NCI-H524 (cell line): ENCODE results near the gene COL5A1.

Source experiments
- DNase-seq, 2 experiments: peaks; one replicate each; lab custom pipeline; 2025; lab: John Stamatoyannopoulos, UW

The COL5A1 gene

GRCh38 chr9:134708672-134709038, 67.1 kb downstream of the COL5A1 start:
- peak; percentile 63 to 82 for DNase-seq

- DNase-seq, result no peak
Measured at GRCh38 chr9:134709512-134710270, 68.1 kb downstream of the COL5A1 start.

GRCh38 chr9:134710271-134710540, 68.6 kb downstream of the COL5A1 start:
- DNase-seq, result no peak

- DNase-seq, result no peak
Measured at GRCh38 chr9:134710901-134711300, 69.3 kb downstream of the COL5A1 start.

GRCh38 chr9:134712243-134712642, 70.6 kb downstream of the COL5A1 start:
- DNase-seq, result no peak

- no peak for DNase-seq
Measured at GRCh38 chr9:134712926-134713325, 71.3 kb downstream of the COL5A1 start.

- DNase-seq, result peak in 1 of 2 experiments; percentile 69
Measured at GRCh38 chr9:134715536-134715935, 73.9 kb downstream of the COL5A1 start.

- DNase-seq, result peak; percentile 29 to 82
Measured at GRCh38 chr9:134716067-134716466, 74.5 kb downstream of the COL5A1 start.

GRCh38 chr9:134717056-134717455, 75.5 kb downstream of the COL5A1 start:
- no peak for DNase-seq

- peak in 1 of 2 experiments; percentile 54 for DNase-seq
Measured at GRCh38 chr9:134717924-134718645, 76.5 kb downstream of the COL5A1 start.

GRCh38 chr9:134719331-134719730, 77.7 kb downstream of the COL5A1 start:
- DNase-seq, result no peak

- no peak for DNase-seq
Measured at GRCh38 chr9:134720136-134720753, 78.6 kb downstream of the COL5A1 start.

- no peak for DNase-seq
Measured at GRCh38 chr9:134720796-134721195, 79.2 kb downstream of the COL5A1 start.

GRCh38 chr9:134721344-134721743, 79.7 kb downstream of the COL5A1 start:
- no peak for DNase-seq

- DNase-seq, result no peak
Measured at GRCh38 chr9:134722120-134722701, 80.6 kb downstream of the COL5A1 start.

- DNase-seq, result no peak
Measured at GRCh38 chr9:134723037-134723436, 81.4 kb downstream of the COL5A1 start.

GRCh38 chr9:134723491-134724190, 82.0 kb downstream of the COL5A1 start:
- DNase-seq, result no peak

- no peak for DNase-seq
Measured at GRCh38 chr9:134724202-134724911, 82.8 kb downstream of the COL5A1 start.

- DNase-seq, result no peak
Measured at GRCh38 chr9:134724912-134725604, 83.5 kb downstream of the COL5A1 start.

GRCh38 chr9:134725605-134725940, 84.0 kb downstream of the COL5A1 start:
- DNase-seq, result no peak
